Liver (tissue), 9 donors: ENCODE results near the gene MRPS14. TPM values are rescaled to one million over a fixed set of nuclear protein-coding genes. Genes with fewer than 3 reads are reported as not detected.

ENCODE experiments used
- DNase-seq: peaks from one replicate; pipeline ENCODE4 v3.0.0-alpha.2; 2017; ENCODE audit warnings: low spot score
- H3K27ac ChIP-seq, 2 donors: one replicate each; pipeline ENCODE4 v1.7.0; 2013; ENCODE audit warnings: inconsistent platforms in 2 of 2, low read length in 2 of 2, control low read depth in 1 of 2, low read depth in 1 of 2, mild to moderate bottlenecking in 1 of 2
- H3K27me3 ChIP-seq, 4 donors: one replicate each; pipeline versions ENCODE4 v1.6.1 to v1.7.0; 2013; ENCODE audit warnings: low read length in 3 of 4, inconsistent platforms in 1 of 4, mild to moderate bottlenecking in 1 of 4, moderate library complexity in 1 of 4; ENCODE audit not compliant: control insufficient read depth in 4 of 4, insufficient read depth in 4 of 4
- H3K36me3 ChIP-seq, 4 donors: one replicate each; pipeline versions ENCODE4 v1.6.1 to v1.7.0; 2013; ENCODE audit warnings: low read length in 3 of 4, mild to moderate bottlenecking in 3 of 4, low read depth in 1 of 4, moderate library complexity in 1 of 4; ENCODE audit not compliant: control insufficient read depth in 4 of 4, insufficient read depth in 3 of 4
- H3K4me1 ChIP-seq, 4 donors: one replicate each; pipeline versions ENCODE4 v1.6.1 to v1.7.0; 2013; ENCODE audit warnings: low read length in 3 of 4, mild to moderate bottlenecking in 3 of 4, moderate library complexity in 1 of 4; ENCODE audit not compliant: control insufficient read depth in 4 of 4, insufficient read depth in 4 of 4
- H3K4me3 ChIP-seq, 3 donors: one replicate each; pipeline versions ENCODE4 v1.6.1 to v1.7.0; 2013; ENCODE audit warnings: low read length in 3 of 3, control low read depth in 1 of 3, low read depth in 1 of 3, mild to moderate bottlenecking in 1 of 3
- H3K9ac ChIP-seq, 2 donors: one replicate each; pipeline ENCODE4 v1.7.0; 2013; ENCODE audit warnings: low read length in 2 of 2, mild to moderate bottlenecking in 2 of 2, moderate library complexity in 2 of 2, control low read depth in 1 of 2, low read depth in 1 of 2
- H3K9me3 ChIP-seq, 4 donors: one replicate each; pipeline versions ENCODE4 v1.6.1 to v1.7.0; 2013; ENCODE audit warnings: low read length in 3 of 4; ENCODE audit not compliant: control insufficient read depth in 4 of 4
- CTCF ChIP-seq: fragments of 150-350 bp; IDR thresholded peaks from 2 replicates; pipeline ENCODE4 v1.5.1; 2017; ENCODE audit warnings: improper control_type of control experiment, low read depth, low read length; ENCODE audit not compliant: missing input control
- EGR1 ChIP-seq, 2 donors: IDR thresholded peaks; 2 replicates each; pipeline ENCODE4 v1.6.1; 2016 to 2018; ENCODE audit warnings: antibody characterized with exemption in 2 of 2, low read depth in 2 of 2
- FOXA1 ChIP-seq: IDR thresholded peaks from 2 replicates; pipeline ENCODE4 v1.6.1; 2016; ENCODE audit warnings: antibody characterized with exemption
- FOXA2 ChIP-seq: IDR thresholded peaks from 2 replicates; pipeline ENCODE4 v1.6.1; 2016; ENCODE audit warnings: antibody characterized with exemption
- GABPA ChIP-seq, 2 donors: IDR thresholded peaks in 1 of 2; conservative IDR thresholded peaks in 1 of 2; 2 replicates each; pipeline ENCODE4 v1.6.1; 2016; ENCODE audit warnings: antibody characterized with exemption in 2 of 2, mild to moderate bottlenecking in 1 of 2, moderate library complexity in 1 of 2
- HNF4A ChIP-seq, 2 donors: conservative IDR thresholded peaks; 2 replicates each; pipeline ENCODE4 v1.6.1; 2016; ENCODE audit warnings: antibody characterized with exemption in 2 of 2, mild to moderate bottlenecking in 2 of 2
- JUND ChIP-seq, 2 donors: IDR thresholded peaks; 2 replicates each; pipeline ENCODE4 v1.6.1; 2016; ENCODE audit warnings: antibody characterized with exemption in 2 of 2
- NR2F2 ChIP-seq: IDR thresholded peaks from 2 replicates; pipeline ENCODE4 v1.6.1; 2016; ENCODE audit warnings: antibody characterized with exemption
- RAD21 ChIP-seq, 2 donors: IDR thresholded peaks; 2 replicates each; pipeline ENCODE4 v1.6.1; 2016; ENCODE audit warnings: antibody characterized with exemption in 2 of 2, mild to moderate bottlenecking in 2 of 2
- REST ChIP-seq: IDR thresholded peaks from 2 replicates; pipeline ENCODE4 v1.6.1; 2016; ENCODE audit warnings: antibody characterized with exemption, mild to moderate bottlenecking
- RXRA ChIP-seq, 2 donors: IDR thresholded peaks; 2 replicates each; pipeline ENCODE4 v1.6.1; 2017 to 2018; ENCODE audit warnings: antibody characterized with exemption in 2 of 2, mild to moderate bottlenecking in 1 of 2
- SP1 ChIP-seq: IDR thresholded peaks from 2 replicates; pipeline ENCODE4 v1.6.1; 2018; ENCODE audit warnings: antibody characterized with exemption, mild to moderate bottlenecking
- TAF1 ChIP-seq: conservative IDR thresholded peaks from 2 replicates; pipeline ENCODE4 v1.6.1; 2016; ENCODE audit warnings: antibody characterized with exemption, mild to moderate bottlenecking
- WGBS: extraction: QIAGEN DNeasy Blood & Tissue Kit; methylation state at CpG from one replicate; pipeline ENCODE4 v1.1.7; 2013; 5-methylcytosine and 5-hydroxymethylcytosine counted together
- polyA plus RNA-seq, 2 donors: library from polyadenylated mRNA; stranded (reverse) in 1 of 2; unstranded in 1 of 2; fragments of 200-250 nt in 1 of 2; fragments of >200 nt in 1 of 2; fragmentation: Nextera tagmentation in 1 of 2; extraction: Ambion mirVana in 1 of 2; gene quantifications; one replicate each; pipeline versions ENCODE4 v1.2.1 to v1.2.3, GENCODE V29; 2013 to 2015
- total RNA-seq, 2 donors: library from RNA; depleted of rRNA; stranded (reverse); fragments of >200 nt; gene quantifications; one replicate each; pipeline ENCODE4 v1.2.3, GENCODE V29; 2014
- TF ChIP-seq, protein P1 (sequence below): IDR thresholded peaks from 2 replicates; pipeline ENCODE4 v1.6.1; 2016; ENCODE audit warnings: antibody characterized with exemption
- TF ChIP-seq, protein P2 (sequence below): IDR thresholded peaks from 2 replicates; pipeline ENCODE4 v1.6.1; 2016; ENCODE audit warnings: antibody characterized with exemption
- TF ChIP-seq, protein P3 (sequence below): IDR thresholded peaks from 2 replicates; pipeline ENCODE4 v1.6.1; 2016; ENCODE audit warnings: antibody characterized with exemption
- donor health status: healthy.
- donor health status: healthy.
- donor health status: healthy.
- donor health status: healthy.
- donor health status: healthy.

Gene MRPS14
- total and polyA plus RNA-seq, 4 donors: 14.9 to 41.4 (median 22.4) TPM

- Histone ChIP-seq H3K4me3 (no peak overlapping the region), H3K27ac (no peak overlapping the region), H3K9ac (no peak overlapping the region), H3K27me3 (no peaks in the 10 kb centered on the region), H3K36me3 (peaks cover 0 to 26% (median 16%) of the 10 kb centered on the region in 4 donors), H3K4me1 (peaks cover 3 to 28% (median 10%) of the 10 kb centered on the region in 4 donors), H3K9me3 (no peaks in the 10 kb centered on the region)
- TF ChIP-seq, protein P1, sequence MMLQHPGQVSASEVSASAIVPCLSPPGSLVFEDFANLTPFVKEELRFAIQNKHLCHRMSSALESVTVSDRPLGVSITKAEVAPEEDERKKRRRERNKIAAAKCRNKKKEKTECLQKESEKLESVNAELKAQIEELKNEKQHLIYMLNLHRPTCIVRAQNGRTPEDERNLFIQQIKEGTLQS: no peak
- TF ChIP-seq FOXA2 (no peak), TAF1 (no peak), RAD21 (IDR thresholded peaks at IDR 0.05) (no peak), RXRA (IDR thresholded peaks at IDR 0.05) (no peak), JUND (IDR thresholded peaks at IDR 0.05) (no peak), FOXA1 (no peak), REST (no peak), EGR1 (IDR thresholded peaks at IDR 0.05; ENCODE audit: low read depth in 2 of 2) (no peak), CTCF (no peak), HNF4A (conservative IDR thresholded peaks at IDR 0.05) (no peak), GABPA (IDR thresholded peaks at IDR 0.05 in 1 of 2, conservative IDR thresholded peaks at IDR 0.05 in 1 of 2) (no peak), SP1 (no peak), NR2F2 (no peak)
- TF ChIP-seq, protein P2, sequence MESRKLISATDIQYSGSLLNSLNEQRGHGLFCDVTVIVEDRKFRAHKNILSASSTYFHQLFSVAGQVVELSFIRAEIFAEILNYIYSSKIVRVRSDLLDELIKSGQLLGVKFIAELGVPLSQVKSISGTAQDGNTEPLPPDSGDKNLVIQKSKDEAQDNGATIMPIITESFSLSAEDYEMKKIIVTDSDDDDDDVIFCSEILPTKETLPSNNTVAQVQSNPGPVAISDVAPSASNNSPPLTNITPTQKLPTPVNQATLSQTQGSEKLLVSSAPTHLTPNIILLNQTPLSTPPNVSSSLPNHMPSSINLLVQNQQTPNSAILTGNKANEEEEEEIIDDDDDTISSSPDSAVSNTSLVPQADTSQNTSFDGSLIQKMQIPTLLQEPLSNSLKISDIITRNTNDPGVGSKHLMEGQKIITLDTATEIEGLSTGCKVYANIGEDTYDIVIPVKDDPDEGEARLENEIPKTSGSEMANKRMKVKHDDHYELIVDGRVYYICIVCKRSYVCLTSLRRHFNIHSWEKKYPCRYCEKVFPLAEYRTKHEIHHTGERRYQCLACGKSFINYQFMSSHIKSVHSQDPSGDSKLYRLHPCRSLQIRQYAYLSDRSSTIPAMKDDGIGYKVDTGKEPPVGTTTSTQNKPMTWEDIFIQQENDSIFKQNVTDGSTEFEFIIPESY: no peak
- TF ChIP-seq, protein P3, sequence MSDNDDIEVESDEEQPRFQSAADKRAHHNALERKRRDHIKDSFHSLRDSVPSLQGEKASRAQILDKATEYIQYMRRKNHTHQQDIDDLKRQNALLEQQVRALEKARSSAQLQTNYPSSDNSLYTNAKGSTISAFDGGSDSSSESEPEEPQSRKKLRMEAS: no peak
- 89% methylated on average over 17 of the region's 17 CpGs for WGBS
- no peak for DNase-seq
Observed at GRCh38 chr1:175002910-175003517, 20.2 kb downstream of the MRPS14 start.
